CD4-positive, alpha-beta T cell treated with Interferon gamma for 1 hour (primary cell): ENCODE data around the gene TMIGD2.
"Not testable (repeated sequence)": the region's sequence is repeated elsewhere in the genome, so short reads cannot be mapped to it uniquely, and the experiment has no call there.

ENCODE experiments used
- DNase-seq: peaks from one replicate; pipeline ENCODE4 v3.0.0-alpha.2; 2020

The TMIGD2 gene

DNA sequence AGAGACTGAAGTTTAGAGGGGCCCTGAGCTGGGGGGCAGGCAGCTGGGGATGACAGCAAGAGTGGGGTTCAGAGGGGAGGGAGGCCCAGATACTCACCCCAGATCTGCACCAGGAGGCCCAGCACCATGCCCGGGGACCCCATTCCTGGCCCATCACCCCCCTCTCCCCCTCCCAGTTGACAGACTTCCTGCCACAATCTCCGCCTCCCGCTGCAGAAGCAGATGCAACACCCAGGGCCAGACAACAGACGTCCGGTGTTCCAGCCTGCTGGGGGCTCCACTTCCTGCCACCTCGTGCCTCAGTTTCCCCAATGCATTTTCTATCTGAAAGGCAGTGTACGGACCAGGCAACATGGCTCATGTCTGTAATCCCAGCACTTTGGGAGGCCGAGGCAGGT, at the start of gene TMIGD2:
Gene TMIGD2, minus strand, starts transcription at position 147 of the 398 bp plus-strand sequence. Its CDS starts 4 bp downstream, at position 143.
- DNase-seq: no peak

DNA sequence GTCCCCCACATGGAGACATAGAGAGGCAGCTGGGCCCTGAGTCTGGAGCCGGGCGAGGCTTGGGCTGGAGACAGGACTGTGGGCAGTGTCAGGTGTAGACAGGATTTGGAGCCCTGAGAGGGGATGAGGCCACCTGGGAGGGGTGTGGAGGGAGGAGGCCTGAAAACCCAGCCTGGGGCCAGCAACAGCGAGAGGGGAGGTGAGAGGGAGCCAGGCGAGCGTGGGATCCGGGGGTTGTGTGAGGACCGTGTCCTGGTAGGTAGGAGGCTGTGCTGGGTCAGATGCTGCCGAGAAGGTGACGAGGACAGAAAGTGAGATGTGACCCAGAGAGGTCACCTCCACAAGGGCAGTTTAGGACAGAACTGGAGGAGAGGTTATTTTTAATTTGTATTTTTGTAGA, 48.5 kb upstream of the TMIGD2 start:
- no peak for DNase-seq

GRCh38 chr19:4350111-4350510, 47.9 kb upstream of the TMIGD2 start:
- no peak for DNase-seq

- not testable (repeated sequence) for DNase-seq
Observed at GRCh38 chr19:4349225-4349624, 47.0 kb upstream of the TMIGD2 start.

- DNase-seq: no peak
Observed at GRCh38 chr19:4347521-4347920, 45.3 kb upstream of the TMIGD2 start.

- DNase-seq: no peak
Observed at GRCh38 chr19:4346020-4346383, 43.8 kb upstream of the TMIGD2 start.

DNA sequence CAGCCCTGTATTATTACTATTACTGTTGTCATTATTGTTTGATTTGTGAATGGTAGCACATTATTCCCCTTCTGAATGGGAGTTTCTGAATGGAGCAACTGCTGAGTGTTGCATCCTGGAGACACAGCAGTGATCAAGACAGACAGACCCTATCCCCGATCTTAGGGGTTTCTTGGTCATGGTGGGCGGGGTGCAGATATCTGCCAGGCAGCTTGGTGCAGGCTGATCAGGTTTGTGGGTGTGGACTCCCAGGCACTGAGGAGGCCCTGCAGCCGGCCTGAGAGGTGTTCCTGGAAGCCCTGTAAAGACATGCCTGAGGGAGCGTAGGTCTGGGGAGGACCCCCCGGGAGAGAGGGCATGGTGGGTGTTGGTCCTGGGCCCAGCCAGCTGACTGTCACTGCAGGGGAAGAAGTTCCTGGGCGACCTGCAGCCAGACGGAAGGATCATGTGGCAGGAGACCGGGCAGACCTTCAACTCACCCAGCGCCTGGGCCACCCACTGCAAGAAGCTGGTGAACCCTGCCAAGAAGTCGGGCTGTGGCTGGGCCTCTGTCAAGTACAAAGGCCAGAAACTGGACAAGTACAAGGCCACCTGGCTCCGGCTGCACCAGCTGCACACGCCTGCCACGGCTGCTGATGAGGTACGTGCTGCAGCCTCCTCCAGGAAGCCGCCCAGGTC, 43.3 kb upstream of the TMIGD2 start:
- no peak for DNase-seq

GRCh38 chr19:4343370-4344307, 41.5 kb upstream of the TMIGD2 start, which contains the start of gene MPND:
Gene MPND, plus strand, starts transcription at chr19:4343562. Its CDS starts 32 bp downstream, at chr19:4343594.
- DNase-seq: peak; percentile 85

DNA sequence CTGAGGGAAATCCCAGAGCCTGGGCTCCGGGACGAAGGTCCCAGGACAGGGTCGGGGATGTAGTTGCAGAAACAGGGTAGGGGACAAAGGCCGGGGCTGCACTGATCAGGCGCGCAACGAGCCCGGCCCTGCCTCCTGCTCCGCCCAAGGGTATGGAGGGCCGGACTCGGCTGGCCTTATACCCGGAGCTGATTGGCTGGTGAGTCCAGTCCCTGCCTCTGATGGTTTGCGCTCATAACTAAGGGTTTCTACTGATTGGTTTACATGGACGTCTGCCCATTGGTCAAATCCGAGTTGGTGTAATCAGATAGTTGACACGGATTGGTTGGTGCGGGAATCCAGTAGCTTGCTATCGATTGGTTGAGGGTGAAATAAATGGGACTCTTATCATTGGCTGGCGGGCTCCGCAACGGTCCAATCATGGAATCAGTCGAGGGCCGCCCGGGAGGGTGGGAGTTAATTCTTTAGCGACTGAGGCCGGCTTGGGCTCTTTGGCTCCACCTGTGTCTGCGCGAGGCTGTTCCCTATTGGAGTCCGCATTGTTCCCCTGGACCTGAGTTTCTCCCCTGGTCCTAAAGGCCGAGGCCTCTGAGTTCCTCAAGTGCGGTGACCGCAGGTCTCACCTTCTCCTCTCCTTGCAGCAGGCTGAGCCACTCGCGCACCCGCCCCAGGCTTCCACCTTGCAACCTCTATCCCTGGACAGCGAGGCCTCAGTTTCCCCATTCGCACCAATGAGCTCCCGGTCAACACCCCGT, 40.6 kb upstream of the TMIGD2 start:
- peak; percentile 97 for DNase-seq

- no peak for DNase-seq
Observed at GRCh38 chr19:4342314-4342614, 40.1 kb upstream of the TMIGD2 start.

GRCh38 chr19:4338441-4339355, 36.5 kb upstream of the TMIGD2 start, which contains the start of gene STAP2:
Gene STAP2, minus strand, starts transcription at chr19:4338827. Its CDS starts 74 bp downstream, at chr19:4338753.
- DNase-seq: peak; percentile 17

GRCh38 chr19:4337906-4338440, 35.8 kb upstream of the TMIGD2 start:
- no peak for DNase-seq

DNA sequence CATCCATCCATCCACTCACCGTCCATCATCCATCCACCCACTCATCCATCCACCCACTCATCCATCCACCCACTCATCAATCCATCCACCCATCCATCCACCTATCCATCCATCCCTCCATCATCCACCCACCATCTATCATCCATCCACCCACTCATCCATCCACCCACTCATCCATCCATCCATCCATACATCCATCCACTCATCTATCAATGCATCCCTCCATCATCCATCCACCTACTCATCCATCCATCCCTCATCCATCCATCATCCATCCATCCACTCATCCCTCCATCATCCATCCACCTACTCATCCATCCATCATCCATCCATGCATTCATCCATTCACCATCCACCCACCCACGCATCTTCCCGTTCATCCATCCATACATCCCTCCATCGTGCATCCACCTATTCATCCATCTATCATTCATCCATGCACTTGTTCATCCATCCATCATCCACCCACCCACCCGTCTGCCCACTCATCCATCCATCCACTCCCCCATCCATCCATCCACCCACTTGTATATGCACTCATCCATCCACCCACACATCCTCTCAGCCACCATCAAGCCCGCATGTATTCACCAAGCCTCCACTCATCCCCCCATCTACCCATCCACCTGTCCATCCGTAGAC, 32.9 kb upstream of the TMIGD2 start:
- DNase-seq: no peak

DNA sequence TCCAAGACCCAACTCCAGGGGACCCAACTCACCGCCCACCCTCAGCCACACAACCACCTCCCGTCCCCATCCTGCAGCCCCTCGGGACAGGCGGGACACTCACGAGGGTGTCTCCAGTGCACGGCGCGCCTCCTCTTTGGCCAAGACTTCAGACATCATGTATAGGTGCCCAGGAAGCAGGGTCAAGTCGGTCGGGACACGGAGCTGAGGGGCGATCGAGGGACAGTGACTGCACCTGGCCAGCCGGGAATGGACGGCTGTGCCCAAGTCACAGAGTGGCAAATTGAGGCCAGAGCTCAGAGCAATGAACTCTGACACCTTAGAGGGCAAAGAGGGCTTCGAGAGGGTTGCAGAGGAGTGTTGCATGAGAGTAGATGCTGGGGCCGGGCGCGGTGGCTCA, 27.7 kb upstream of the TMIGD2 start:
- DNase-seq: no peak

GRCh38 chr19:4328991-4329681, 26.9 kb upstream of the TMIGD2 start:
- DNase-seq: peak; percentile 19

DNA sequence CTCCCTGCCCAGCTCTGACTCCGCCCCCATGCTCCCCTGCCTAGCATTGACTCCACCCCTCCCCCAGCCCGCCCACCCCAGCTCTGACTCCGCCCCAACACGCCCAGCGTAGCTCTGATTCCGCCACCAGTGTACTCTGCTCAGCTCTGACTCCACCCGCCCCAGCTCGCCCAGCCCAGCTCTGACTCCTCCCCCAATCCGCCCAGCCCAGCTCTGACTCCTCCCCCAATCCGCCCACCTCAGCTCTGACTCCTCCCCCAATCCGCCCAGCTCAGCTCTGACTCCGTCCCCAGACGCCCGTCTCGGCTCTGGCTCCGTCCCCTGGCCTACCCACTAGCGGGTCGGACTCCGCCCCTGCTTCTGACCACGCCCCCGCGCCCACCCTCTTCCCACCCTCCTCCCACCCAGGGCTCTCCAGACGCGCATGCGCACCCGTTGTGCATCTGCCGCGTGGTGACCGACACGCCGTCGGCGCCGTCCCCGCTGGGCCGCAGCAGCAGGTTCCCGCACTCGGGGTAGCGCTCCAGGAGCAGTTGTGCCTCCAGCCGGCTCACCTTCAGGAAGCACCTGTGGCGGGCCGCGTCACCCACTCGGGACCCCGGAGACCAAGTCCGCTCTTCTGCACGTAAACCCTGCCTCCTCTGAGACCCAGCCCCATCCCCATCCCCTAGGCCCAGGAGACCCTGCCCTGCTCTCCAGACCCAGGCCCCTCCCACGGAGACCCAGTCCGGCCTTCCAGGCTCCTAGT, 26.2 kb upstream of the TMIGD2 start:
- peak; percentile 96 for DNase-seq

DNA sequence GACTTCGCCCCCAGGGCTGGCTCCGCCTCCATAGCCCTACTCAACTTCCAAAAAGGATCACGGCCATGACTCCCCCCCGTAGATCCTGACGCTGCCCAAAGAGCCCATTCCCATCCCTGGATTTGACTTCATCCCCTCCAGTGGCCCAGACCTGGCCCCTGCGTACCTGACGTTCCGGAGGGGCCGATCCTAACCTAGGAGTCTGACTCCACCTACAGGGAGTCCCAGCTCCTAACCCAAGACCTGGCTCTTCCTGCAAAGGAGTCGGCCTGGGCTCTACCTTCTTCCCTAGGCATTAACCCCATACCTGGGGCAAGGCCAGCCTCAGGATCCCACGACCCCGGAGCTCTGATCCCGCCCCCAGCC, 25.7 kb upstream of the TMIGD2 start:
- no peak for DNase-seq

DNA sequence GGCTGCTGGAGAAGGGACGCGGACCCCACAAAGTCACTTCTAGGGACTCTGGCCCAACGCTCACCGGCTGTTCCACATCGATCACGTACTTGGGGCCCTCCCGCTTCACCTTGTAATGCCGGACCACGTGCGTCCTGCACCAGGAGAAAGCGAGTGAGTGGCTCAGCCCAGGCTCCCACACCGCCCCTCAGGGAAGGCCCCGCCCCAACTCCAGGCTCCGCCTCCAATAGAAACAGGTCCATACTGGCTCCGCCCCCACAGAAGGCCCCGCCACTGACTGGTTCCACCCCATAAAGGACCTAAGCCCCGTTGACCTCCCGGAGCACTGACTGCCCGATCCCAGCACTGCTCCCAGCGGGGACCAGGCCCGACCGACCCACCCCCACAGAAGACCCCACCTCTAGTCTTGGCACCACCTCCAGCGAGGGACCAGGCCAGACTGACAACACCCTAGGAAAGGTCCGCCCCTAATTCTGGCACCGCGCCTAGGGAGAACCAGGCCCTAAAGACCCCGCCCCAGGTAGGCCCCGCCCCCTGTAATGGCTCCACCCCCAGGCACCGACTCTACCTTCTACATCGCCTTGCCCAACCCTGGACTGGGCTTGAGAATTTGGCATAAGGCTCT, 25.2 kb upstream of the TMIGD2 start:
- DNase-seq: peak; percentile 74

GRCh38 chr19:4326837-4327251, 24.7 kb upstream of the TMIGD2 start:
- DNase-seq: no peak
